H1 (cell line): Measurements from ENCODE around the gene DUOXA2.

ENCODE experiments used
- CHD1 ChIP-seq: IDR thresholded peaks from 2 replicates; pipeline ENCODE4 v1.6.1; 2012; ENCODE audit warnings: low read depth, low read length, improper control_type of control experiment
- EP300 ChIP-seq, 2 experiments: IDR thresholded peaks; 1 replicate in 1 of 2; 2 replicates in 1 of 2; pipeline ENCODE4 v1.6.1; 2011 to 2012; ENCODE audit warnings: low read depth in 2 of 2, low read length in 2 of 2, mild to moderate bottlenecking in 2 of 2, borderline replicate concordance in 1 of 2, inconsistent platforms in 1 of 2, moderate library complexity in 1 of 2
- JUND ChIP-seq: IDR thresholded peaks from 2 replicates; pipeline ENCODE4 v1.6.1; 2011; ENCODE audit warnings: mild to moderate bottlenecking, improper control_type of control experiment, low read length
- MAX ChIP-seq: IDR thresholded peaks from 2 replicates; pipeline ENCODE4 v1.6.1; 2012; ENCODE audit warnings: inconsistent platforms
- SAP30 ChIP-seq: fragments of 300-600 bp; sonication (generic); IDR thresholded peaks from 2 replicates; pipeline ENCODE4 v1.7.1; 2012; ENCODE audit warnings: low read length, moderate library complexity, mild to moderate bottlenecking, inconsistent platforms; ENCODE audit not compliant: insufficient read depth, insufficient replicate concordance

- no peak for TF ChIP-seq JUND
- TF ChIP-seq CHD1 = no peak
- no peak for TF ChIP-seq EP300 (IDR thresholded peaks at IDR 0.05; ENCODE audit: borderline replicate concordance in 1 of 2, low read depth in 2 of 2, low read length in 2 of 2)
- TF ChIP-seq SAP30 = no peak
- no peak for TF ChIP-seq MAX
Observed at GRCh38 chr15:45126535-45127158, 12.5 kb downstream of the DUOXA2 start.
